Esophagus squamous epithelium (tissue), 5 donors: ENCODE results near the gene PRKCQ. TPM values are rescaled to one million over a fixed set of nuclear protein-coding genes. Genes with fewer than 3 reads are reported as not detected.

Source experiments
- DNase-seq: peaks from one replicate; lab custom pipeline; 2025; lab: John Stamatoyannopoulos, UW
- H3K27ac ChIP-seq, 4 donors: fragments of 200-600 bp; sonication (generic); one replicate each; pipeline ENCODE4 v1.5.1; 2016 to 2019; ENCODE audit warnings: mild to moderate bottlenecking in 1 of 4
- H3K27me3 ChIP-seq, 4 donors: fragments of 200-600 bp; sonication (generic); 1 replicate in 3 of 4; 2 replicates in 1 of 4; pipeline versions ENCODE4 v1.5.1 to v1.6.0; 2017 to 2021; ENCODE audit warnings: antibody characterized with exemption in 1 of 4
- H3K36me3 ChIP-seq, 3 donors: fragments of 200-600 bp; sonication (generic); one replicate each; pipeline ENCODE4 v1.5.1; 2016 to 2019
- H3K4me1 ChIP-seq, 3 donors: fragments of 200-600 bp; sonication (generic); one replicate each; pipeline ENCODE4 v1.5.1; 2017 to 2019
- H3K4me3 ChIP-seq, 4 donors: fragments of 200-600 bp; sonication (generic); 1 replicate in 3 of 4; 2 replicates in 1 of 4; pipeline ENCODE4 v1.5.1; 2016 to 2019; ENCODE audit warnings: mild to moderate bottlenecking in 2 of 4, moderate library complexity in 1 of 4
- H3K9me3 ChIP-seq, 3 donors: fragments of 200-600 bp; sonication (generic); one replicate each; pipeline ENCODE4 v1.5.1; 2016 to 2019
- POLR2A ChIP-seq, 4 donors: fragments of 450-650 bp; IDR thresholded peaks; one replicate each; pipeline ENCODE4 v1.6.1; 2017; ENCODE audit warnings: antibody characterized with exemption in 4 of 4, mild to moderate bottlenecking in 4 of 4, moderate library complexity in 3 of 4
- WGBS, 2 donors: methylation state at CpG; one replicate each; pipeline ENCODE4 v1.1.5; 2018; 5-methylcytosine and 5-hydroxymethylcytosine counted together
- intact Hi-C: fragments of 100-400 bp; cut with DNase I; formaldehyde crosslinking; loops from one replicate; pipeline ENCODE4 v1.15.0; 2022
- total RNA-seq, 4 donors: library from RNA; depleted of rRNA; stranded (reverse); fragments of >200 nt; gene quantifications; one replicate each; pipeline ENCODE4 v1.1.0, GENCODE V29; 2016
- TF ChIP-seq, protein P1 (sequence below), 6 experiments: fragments of 450-650 bp in 4 of 6; fragments of 200-600 bp in 2 of 6; sonication (generic) in 2 of 6; IDR thresholded peaks; one replicate each; pipeline ENCODE4 v1.5.1; 2016 to 2019; ENCODE audit warnings: antibody characterized with exemption in 6 of 6, mild to moderate bottlenecking in 4 of 6, moderate library complexity in 4 of 6
- donor health status: DM: yes; HTN: yes; CAD: no.

PRKCQ gene
- total RNA-seq, 4 donors from 2014 or later = 0.76 to 2.7 (median 1.4) TPM

DNA sequence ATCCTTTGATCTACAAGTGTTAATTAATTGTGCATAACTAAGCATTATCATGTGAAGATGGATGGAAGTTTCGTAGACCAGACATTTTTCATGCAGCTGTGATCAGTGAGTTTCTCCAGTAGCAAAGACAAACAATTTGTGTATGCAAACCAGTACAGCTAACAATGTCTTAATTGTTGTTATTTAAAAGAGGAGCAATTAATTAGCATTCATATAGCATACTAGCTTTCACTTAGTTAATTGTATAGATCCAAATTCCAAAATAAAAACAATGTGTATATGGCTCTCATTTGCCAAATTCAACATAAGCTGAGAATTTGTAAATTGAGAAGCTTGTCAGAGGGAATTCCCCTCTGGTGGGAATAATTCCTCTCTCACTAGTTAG lies 22.6 kb upstream of the PRKCQ start:
- no peak for TF ChIP-seq POLR2A (IDR thresholded peaks at IDR 0.05)
- TF ChIP-seq, protein P1, sequence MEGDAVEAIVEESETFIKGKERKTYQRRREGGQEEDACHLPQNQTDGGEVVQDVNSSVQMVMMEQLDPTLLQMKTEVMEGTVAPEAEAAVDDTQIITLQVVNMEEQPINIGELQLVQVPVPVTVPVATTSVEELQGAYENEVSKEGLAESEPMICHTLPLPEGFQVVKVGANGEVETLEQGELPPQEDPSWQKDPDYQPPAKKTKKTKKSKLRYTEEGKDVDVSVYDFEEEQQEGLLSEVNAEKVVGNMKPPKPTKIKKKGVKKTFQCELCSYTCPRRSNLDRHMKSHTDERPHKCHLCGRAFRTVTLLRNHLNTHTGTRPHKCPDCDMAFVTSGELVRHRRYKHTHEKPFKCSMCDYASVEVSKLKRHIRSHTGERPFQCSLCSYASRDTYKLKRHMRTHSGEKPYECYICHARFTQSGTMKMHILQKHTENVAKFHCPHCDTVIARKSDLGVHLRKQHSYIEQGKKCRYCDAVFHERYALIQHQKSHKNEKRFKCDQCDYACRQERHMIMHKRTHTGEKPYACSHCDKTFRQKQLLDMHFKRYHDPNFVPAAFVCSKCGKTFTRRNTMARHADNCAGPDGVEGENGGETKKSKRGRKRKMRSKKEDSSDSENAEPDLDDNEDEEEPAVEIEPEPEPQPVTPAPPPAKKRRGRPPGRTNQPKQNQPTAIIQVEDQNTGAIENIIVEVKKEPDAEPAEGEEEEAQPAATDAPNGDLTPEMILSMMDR (IDR thresholded peaks at IDR 0.05) = no peak
- no peaks in the 10 kb centered on the region for H3K36me3 ChIP-seq
- H3K27ac ChIP-seq = no peak overlapping the region
- intact Hi-C loops = no loop called here
- H3K4me3 ChIP-seq = no peak overlapping the region
- H3K9me3 ChIP-seq = no peaks in the 10 kb centered on the region
- no peaks in the 10 kb centered on the region for H3K4me1 ChIP-seq
- 68 to 79% methylated on average over 1 of the region's 1 CpG for WGBS, 2 donors
- DNase-seq = no peak
- peaks cover 0 to 15% (median 0%) of the 10 kb centered on the region in 4 donors for H3K27me3 ChIP-seq

DNA sequence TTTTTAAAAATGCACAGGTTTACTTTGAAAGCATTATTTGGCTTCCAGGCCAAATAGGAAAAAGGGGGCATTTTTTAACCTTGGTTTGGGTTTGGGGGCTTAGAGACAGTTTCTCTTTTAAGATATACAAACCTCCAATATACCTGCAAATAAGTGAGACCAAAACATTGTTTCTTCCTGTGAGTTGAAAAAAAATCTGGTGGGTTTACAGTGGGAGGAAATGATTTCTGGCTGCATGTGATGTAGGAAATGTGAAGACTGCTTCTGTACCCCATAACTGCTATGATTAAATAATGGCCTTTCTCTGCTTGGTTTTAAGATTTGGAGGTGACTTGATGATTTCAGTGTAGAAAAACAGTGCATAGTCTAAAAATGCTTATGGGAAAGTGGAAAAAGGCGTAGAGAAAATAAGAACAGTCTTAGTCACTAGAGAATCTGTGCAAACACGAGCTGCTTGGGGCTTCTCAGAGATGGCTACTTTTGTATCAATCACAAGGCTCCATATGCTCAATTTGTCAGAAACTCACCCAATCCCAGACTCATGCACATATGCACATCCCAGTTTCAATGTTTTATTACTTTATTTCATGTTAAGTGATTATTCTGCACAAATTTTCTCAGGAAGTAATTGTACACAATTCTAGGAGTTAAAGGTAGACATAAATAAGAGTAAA lies 22.1 kb upstream of the PRKCQ start:
- no peaks in the 10 kb centered on the region for H3K9me3 ChIP-seq
- H3K4me3 ChIP-seq = no peak overlapping the region
- no peak for TF ChIP-seq POLR2A (IDR thresholded peaks at IDR 0.05)
- TF ChIP-seq, protein P1 (IDR thresholded peaks at IDR 0.05) = no peak
- DNase-seq = no peak
- intact Hi-C loops = no loop called here
- H3K27ac ChIP-seq = no peak overlapping the region
- 68 to 81% methylated on average over 2 of the region's 2 CpGs for WGBS, 2 donors
- no peaks in the 10 kb centered on the region for H3K4me1 ChIP-seq
- H3K36me3 ChIP-seq = no peaks in the 10 kb centered on the region
- peaks cover 0 to 15% (median 0%) of the 10 kb centered on the region in 4 donors for H3K27me3 ChIP-seq

DNA sequence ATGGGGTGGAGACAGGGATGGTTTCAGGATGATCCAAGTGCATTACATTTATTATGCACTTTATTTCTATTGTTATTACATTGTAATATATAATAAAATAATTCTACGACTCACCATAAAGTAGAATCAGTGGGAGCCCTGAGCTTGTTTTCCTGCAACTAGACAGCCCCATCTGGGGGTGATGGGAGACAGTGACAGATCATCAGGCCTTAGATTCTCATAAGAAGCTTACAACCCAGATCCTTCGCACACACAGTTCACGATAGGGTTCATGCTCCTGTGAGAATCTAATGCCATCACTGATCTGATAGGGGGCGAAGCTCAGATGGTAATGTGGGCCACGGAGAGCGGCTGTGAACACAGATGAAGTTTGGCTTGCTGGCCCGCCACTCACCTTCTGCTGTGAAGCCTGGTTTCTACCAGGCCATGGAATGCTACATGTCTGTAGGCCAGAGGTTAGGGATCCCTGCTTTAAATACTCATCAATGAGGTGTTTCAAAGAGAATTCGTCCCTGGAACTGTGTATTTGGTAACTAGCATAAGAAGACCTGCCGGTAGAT lies 21.2 kb upstream of the PRKCQ start:
- intact Hi-C loops = no loop called here
- WGBS, 2 donors = 77 to 91% methylated on average over 8 to 9 of the region's 9 CpGs
- H3K27ac ChIP-seq = no peak overlapping the region
- no peak for DNase-seq
- no peaks in the 10 kb centered on the region for H3K4me1 ChIP-seq
- peaks cover 0 to 15% (median 0%) of the 10 kb centered on the region in 4 donors for H3K27me3 ChIP-seq
- TF ChIP-seq POLR2A (IDR thresholded peaks at IDR 0.05) = no peak
- TF ChIP-seq, protein P1 (IDR thresholded peaks at IDR 0.05) = no peak
- no peak overlapping the region for H3K4me3 ChIP-seq
- H3K36me3 ChIP-seq = no peaks in the 10 kb centered on the region
- H3K9me3 ChIP-seq = no peaks in the 10 kb centered on the region

DNA sequence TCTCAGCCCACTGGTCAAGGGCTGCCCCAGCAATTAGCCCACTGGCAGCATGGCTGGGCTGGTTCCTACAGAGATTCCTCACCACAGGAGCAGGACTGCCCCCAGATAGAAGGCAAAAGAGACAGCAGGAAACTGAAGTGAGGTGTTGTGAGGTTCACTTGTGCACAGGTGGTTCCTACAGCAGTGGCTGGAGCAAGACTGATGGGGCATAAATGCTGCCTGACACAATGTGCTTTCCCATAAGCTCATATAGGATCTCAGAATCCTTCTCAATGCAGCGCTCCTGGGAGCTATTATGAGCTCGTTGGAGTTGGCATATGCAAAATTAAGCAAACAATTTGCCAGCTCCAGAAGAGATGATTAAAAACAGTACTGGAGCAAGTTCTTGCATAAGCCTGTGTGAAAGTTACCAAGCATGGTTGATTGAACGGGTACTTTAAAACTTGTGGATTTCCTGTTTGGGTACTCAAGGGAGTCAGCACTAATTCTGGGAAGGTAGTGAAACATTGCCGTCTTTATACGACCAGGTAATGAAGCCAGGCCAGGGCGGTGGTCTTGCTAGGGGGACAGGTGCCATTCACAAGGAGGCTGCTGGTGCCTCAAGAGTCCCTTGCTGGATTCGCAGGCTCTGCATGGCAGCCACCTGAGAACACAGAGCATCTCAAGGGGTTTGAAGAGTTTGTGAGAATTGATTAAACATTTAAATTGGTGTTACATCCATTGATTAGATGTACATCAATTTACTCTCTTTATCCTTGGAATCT lies 20.3 kb upstream of the PRKCQ start:
- Histone ChIP-seq H3K36me3 (no peaks in the 10 kb centered on the region), H3K27me3 (peaks cover 0 to 15% (median 0%) of the 10 kb centered on the region in 4 donors), H3K4me1 (no peaks in the 10 kb centered on the region), H3K27ac (no peak overlapping the region), H3K4me3 (no peak overlapping the region), H3K9me3 (no peaks in the 10 kb centered on the region)
- no peak for DNase-seq
- intact Hi-C loops = no loop called here
- no peak for TF ChIP-seq POLR2A (IDR thresholded peaks at IDR 0.05)
- TF ChIP-seq, protein P1 (IDR thresholded peaks at IDR 0.05) = no peak
- 66 to 79% methylated on average over 7 of the region's 7 CpGs for WGBS, 2 donors

DNA sequence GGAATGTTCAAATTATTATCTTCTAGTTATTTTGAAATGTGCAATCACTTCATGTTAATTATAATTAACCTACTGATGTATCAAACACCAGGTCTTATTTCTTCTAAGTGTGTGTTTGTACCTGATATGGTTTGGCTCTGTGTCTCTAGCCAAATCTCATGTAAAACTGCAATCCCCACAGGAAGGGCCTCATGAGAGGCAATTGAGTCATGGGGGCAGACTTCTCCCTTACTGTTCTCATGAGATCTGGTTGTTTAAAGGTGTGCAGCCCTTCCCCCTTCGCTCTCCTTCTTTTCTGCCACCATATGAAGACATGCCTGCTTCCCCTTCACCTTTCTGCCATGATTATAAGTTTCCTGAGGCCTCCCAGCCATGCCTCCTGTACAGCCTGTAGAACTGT lies 18.6 kb upstream of the PRKCQ start:
- DNase-seq = no peak
- peaks cover 0 to 3% (median 0%) of the 10 kb centered on the region in 4 donors for H3K27me3 ChIP-seq
- no peak overlapping the region for H3K4me3 ChIP-seq
- no peaks in the 10 kb centered on the region for H3K36me3 ChIP-seq
- 77 to 93% methylated on average over 1 of the region's 1 CpG for WGBS, 2 donors
- intact Hi-C loops = no loop called here
- no peaks in the 10 kb centered on the region for H3K4me1 ChIP-seq
- H3K27ac ChIP-seq = no peak overlapping the region
- no peaks in the 10 kb centered on the region for H3K9me3 ChIP-seq
- TF ChIP-seq, protein P1 (IDR thresholded peaks at IDR 0.05) = no peak
- no peak for TF ChIP-seq POLR2A (IDR thresholded peaks at IDR 0.05)
